Amygdala (tissue), 56 donors: ENCODE results near the gene RAD51B.
"Not testable (repeated sequence)": the region's sequence is repeated elsewhere in the genome, so short reads cannot be mapped to it uniquely, and the experiment has no call there.

Experiments used
- DNase-seq, 56 donors: peaks; one replicate each; lab custom pipeline; 2025; lab: John Stamatoyannopoulos, UW

Gene RAD51B

DNA sequence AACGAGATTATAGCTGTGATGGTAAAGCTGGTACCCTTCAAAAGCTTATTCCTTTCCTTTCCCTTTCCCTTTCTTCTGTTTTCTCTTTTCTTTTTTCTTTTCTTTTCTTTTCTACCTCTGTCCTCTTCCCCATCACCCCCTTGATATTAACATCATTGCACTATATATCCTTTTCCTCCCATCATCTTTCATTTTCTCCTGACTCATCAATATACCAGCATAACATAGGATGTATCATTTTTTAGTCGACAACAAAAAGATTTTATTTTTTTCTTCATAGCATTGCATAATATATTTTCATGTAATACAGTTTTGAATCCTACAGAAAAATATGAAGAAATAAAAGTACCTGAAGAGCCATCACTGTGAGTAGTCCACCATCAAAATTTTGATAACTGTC lies 230.6 kb downstream of the RAD51B start:
- no peak for DNase-seq

DNA sequence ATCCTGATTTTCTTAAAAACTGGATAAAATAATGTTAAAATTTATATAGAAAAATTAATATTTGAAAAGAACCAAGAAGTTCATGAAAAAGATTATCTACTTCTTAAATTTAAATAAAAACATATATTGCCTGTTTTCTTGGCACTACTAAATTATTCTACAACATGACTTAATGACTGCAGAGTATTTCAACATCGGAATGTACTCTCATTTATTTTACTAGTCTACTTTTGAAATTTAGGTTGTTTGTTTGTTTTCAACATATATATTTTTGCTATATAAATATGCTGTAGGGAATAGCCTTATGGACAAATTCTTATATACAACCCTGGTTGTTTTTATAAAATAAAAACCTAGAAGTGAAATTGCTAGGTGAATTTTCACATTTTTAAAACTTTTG lies 231.6 kb downstream of the RAD51B start:
- DNase-seq = no peak

DNA sequence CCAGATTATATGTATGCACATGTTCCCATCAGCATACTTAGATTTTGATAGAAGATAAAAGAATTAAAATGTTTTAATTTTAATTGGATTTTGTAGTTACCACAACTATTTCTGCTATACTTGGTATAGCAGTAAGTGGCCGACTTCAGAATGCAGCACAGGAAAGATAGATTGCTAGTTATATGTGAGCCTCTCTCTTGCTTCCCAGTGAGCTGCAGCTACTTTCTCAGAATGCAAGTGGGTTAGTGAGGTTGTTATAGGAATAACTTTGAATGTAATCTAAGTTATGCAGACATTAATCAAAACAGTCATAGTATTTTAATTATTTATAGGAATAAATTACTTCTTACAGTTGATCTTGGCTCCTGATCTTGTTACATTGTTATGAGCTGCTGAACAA lies 240.6 kb downstream of the RAD51B start:
- no peak for DNase-seq

DNA sequence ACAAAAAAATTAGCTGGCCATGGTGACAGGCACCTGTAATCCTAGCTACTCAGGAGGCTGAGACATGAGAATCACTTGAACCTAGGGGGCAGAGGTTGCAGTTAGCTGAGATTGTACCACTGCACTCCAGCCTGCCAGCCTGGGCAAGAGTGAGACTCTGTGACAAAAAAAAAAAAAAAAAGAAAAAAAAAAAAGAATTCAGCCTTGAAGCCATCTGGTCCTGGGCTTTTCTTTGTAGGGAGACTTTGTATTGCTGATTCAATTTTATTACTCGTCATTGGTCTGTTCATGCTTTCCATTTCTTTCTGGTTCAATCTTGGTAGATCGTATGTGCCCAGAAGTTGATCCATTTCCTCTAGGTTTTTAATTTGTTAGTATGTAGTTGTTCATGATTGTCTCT lies 243.1 kb downstream of the RAD51B start:
- no peak for DNase-seq

DNA sequence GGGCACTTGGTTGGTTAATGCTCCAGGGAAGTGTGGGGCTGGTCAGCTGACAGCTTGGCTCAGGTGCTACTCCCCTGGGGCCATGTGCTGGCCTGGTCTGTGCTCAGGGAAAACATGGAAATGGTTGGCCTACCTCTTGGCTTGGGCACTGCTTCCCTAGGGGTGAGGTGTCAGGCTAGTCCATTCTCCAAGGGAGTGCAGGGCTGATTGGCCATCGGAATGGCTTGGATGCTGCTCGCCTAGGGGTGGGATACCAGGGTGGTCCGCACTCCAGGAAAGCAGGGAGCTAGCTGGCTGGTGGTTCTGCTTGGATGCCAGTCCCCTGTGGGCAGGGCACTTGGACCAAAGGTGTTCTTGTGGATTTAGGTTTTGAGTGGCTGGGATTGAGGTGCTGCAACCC lies 245.7 kb downstream of the RAD51B start:
- DNase-seq = no peak

DNA sequence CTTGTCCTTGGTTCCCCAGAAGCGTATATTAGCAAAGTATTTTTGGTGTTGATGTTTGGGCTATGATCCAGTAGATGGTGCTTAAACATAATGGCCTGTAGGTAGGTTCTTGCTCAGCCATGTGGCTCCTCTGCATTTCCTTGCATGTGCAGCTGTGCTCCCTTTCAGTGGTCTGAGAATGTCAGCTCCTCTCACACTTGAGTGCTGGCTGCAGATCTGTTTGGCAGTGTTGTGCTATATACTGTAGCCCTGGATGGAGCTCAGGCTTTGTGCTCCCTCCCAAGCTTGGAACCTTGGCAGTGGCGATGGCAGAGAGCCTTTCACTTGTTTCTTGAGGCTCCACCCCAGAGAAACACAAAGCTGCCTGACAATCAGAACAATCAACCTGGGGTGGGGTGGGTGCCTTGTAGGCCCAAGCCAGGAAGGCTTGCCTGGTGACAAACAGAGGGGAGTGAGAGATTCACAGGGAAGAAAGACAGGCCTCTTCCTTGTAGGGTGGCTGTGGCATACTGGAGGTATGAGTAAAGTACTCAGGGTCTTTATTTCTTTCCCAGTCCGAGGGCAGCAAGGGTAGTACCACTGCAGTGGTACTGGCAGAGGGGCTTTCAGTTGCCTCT lies 255.3 kb downstream of the RAD51B start:
- no peak for DNase-seq

DNA sequence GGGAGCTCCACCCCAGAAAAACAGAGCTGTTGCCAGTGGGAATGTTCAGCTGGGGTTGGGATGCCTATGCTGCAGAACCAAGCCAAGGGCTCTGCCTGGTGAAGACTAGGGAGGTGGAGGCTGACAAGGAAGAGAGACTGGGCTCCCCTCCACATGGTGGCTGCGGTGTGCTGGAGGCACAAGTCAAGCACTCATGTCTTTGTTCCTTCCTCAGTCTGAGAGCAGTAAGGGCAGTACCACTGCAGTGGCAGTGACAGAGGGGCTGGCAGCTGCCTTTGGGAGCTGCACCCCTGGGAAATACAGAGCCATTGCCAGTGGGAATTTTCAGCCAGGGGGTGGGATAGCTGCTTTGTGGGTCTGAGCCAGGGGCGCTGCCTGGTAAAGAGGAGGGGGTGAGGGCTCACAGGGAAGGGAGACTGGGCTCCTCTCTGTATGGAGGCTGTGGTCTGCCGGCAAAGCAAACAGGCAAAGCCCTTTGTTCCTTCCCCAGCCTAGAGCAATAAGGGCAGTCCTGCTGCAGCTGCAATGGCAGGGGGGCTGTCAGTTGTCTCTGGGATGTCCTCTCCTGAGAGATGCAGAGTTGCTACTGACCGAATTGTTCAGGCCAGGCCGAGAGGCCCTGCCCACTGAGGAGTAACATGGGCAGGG lies 255.9 kb downstream of the RAD51B start:
- DNase-seq = no peak

DNA sequence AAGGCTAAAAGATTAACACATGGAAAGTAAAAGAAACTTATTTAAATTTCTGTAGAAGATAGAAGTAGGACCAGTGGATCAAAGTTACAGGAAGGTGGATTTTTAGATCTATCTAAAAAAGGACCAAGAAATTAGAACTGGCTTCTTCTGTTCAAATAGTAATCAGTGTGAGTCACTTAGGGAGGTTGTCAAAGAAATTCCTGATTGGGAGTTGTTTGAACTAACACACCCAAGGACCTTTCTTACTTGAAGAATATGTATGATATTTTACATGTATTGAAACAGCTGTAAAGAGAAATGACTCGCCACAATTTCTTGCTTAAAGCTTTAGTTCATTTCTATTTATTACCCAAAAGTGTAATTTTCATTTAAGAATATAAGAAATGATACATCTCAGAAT lies 256.9 kb downstream of the RAD51B start:
- no peak for DNase-seq

DNA sequence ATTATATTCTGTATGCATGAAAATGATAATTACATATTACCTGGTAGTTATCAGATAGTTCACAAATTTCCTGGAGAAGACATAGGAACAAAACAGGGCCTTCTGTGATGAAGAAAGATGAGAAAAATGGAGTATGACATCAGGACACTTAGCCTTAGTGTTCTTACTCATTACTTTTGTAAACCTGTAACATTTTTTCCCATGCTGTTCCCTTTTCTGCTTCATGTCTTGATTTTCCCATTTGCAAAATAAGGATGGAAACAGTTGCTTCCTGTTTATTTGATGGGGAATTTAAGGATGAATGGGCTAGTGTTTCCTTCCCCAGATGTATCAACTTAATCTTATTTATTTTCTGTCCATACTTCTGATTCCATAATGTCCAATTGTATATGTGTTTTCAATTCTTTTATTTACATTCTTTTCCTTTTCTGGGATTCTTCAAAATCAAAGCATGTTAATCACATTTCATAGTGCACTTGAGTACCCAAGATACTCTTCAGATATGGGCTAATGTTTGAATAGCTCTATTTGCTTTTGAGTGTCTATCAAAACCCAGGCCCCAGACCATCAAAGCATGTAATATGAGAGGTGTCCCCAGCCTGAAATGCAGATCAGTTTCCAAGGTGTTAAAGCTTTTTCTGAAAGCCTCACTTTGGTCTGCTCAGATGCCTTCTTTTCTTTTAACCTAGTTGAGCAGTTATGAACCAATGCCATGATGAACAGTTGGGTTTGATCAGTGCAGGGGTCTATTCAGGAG lies 260.5 kb downstream of the RAD51B start:
- DNase-seq = no peak

DNA sequence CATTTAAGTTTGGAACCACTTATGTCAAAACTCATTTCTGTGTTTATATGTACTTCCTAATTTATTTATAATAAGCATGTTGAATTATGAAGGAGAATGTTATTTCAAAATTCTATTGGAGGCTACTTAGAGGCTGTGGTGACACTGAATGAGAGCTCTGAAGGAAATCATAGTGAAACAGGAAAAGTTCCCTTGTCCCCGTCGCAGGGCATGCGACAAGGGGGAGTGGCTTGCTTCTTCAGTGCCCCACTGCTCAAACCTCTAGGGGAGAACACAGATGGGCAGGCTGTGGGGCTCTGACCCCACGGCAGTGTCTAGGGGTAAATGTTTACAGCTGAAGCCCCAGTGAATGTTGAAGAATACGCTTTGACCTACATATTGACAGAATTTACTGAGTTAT lies 261.9 kb downstream of the RAD51B start:
- no peak for DNase-seq

DNA sequence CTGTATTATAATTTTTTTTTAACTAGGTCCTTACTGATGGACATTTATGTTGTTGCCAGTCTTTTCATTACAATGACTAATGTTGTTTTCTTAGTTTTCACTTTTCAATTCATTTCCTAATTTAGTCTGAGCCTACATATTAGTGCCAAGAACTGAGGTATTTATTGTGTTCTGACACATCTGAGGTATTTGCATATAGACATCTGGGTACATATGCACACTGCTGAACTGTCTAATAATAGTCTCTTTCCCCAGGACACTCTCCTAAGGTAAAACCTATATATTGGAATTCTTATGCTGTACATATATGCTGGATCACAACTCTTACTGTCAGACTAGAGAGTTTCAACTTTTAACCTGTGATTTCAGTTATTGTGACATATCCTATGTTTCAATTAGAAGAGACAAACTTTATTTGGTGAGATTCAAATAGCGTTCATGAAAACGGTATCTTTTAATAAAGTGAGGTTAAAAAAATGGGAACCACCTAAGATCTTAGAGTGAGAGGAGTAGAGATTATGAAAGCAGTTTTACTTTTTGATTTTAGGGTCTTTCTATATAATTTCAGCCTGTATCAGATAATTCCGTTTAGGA lies 263.2 kb downstream of the RAD51B start:
- DNase-seq = no peak

DNA sequence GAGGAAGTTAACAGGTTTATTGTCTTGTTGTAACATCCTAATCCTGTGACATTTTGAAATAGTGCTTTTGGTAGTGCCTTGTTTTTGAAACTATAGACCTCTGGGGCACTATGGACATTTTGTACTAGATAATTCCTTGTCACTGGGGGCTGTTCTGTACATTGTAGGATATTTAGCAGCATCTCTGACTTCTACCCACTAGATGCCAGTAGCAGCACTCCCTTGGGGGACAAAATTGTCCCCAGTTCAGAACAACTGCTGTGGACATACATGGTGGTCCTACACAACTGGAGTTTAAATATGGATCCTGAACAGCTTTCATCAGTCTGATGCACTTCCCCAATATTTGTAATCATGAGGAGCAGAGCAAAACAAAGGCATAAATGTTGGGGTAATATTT lies 264.7 kb downstream of the RAD51B start:
- DNase-seq = no peak

DNA sequence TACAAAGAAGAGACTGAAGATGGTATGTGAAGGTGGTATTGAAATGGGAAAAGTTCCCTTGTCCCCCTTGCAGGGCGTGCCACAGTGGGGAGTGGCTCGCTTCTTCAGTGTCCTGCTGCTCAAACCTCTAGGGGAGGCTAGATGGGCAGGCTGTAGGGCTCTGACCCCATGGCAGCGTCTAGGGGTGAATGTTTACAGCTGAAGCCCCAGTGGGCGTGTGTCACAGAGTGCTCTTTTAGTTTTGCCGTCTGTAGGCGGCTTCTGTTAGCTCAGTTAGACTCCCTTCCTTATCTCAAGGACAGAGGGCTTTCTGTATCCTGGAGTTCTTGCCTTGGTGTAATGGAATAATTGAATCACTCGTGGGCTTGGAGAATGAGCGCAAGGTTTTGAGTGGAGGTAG lies 266.2 kb downstream of the RAD51B start:
- DNase-seq = no peak

DNA sequence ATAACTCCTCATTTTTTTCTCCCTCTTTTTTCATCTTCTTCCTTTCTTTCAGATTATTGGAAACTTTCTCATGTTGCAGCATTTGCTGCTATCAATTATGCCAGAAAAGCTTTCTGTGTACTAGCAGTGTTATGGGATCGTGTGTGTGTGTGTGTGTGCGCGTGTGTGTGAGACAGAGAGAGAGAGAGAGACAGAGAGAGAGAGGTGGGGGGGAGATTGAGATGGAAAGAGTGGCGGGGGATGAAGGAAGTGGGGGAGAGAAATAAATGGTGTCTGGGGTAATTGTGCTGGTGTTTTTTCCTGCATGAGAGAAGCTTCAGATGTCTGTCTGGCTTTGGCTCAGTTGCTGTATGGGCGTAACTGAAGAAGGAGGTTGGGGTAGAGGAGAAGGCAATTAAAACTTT lies 268.9 kb downstream of the RAD51B start:
- no peak for DNase-seq

DNA sequence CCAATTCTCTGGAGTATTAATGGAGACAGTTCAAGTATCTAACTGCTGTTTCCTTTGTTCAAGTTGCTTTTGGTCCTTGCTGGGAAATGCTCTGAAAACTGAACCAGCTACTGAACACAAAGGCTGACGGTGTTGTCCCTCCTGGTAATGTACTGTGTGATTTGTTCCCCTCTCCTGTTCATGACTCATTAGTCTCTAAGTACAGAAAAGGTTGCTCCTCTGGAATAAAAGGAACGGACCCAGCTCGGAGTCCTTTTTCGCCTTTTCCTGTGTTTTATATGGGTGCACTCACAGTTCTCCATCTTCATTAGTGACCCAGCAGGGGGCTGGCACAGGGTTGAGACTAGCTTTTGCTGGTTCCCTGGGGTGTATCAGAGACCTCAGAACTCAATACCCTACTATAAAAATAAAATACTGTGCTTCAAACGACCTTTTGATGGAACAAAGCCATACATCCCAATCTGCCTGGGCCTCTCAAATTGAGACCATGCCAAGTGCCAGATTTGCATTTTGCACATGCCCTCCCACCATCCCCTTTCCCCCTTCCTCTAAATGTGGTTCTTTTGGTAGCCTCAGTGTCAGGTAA lies 269.7 kb downstream of the RAD51B start:
- DNase-seq = no peak

DNA sequence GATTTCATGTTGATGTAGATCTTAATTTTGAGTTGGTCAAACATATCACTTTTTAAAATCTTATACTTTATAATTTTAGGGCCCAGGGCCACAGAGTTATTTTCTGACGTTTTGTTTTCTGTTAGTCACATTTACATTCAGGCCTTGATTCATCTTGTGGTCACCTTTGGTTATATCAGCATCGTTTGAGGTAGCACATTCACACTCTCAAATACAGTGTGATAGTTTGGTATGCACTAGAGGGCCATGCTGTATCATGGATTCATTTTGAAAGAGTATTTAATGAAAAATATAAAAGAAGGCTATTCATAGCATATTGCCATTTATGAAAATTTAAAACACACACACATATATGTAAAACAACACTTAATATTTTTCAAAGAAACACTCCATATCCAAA lies 274.6 kb downstream of the RAD51B start:
- no peak for DNase-seq

DNA sequence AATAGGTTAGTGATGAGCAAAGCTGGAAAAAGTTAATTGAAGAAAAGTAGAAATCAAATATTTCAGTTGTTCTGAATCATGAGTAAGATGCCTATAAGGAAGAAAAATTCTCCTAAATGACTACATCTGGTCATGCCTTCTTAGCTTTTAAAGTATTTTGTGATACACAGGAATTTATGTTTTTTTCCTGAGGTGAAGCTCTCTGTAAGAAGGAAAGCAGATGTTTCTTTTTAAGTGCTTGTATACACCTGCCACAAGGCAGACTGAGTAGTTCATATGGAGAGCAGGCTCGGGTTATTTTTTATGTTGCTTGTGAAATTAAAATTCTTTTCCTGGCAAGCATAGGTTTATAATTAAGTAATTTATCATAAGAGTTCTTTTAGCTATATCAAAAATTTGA lies 275.2 kb downstream of the RAD51B start:
- DNase-seq = no peak

DNA sequence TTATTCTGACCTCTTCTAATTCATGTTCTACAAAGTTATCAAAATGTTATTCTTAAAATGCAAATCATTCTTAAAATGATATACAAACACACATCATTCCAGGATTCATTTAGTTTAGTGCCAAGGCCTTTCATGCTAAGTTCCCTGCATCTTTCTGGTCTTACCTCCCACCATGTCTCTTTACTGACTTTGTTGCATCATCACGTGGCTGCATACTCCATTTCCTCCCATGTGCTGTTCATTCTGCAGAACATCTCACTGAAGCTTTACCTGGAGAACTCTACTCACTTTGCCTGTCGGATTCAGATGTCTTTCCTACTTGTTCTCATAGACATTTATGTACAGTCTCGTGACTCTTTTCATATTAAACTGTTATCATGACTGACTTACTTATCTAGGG lies 278.1 kb downstream of the RAD51B start:
- no peak for DNase-seq

DNA sequence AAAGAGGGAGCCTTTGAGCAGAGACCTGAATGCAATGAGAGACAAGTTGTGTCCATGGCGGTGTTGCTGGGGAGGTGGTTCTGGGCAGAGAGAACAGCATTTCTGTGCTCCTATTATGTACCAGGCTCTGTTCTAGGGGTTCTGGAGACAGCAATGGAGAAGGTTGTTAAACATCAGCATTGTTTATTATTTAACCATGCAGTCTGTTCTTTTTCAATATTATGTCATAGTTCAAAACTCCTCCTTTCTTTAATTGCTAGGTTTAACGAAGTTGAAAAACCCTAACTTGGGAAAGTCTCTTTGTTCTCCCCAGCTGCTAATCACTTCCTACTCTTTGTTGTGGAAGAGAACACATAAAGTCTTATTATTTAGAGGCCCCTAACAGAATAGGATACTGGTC lies 279.3 kb downstream of the RAD51B start:
- DNase-seq = no peak

DNA sequence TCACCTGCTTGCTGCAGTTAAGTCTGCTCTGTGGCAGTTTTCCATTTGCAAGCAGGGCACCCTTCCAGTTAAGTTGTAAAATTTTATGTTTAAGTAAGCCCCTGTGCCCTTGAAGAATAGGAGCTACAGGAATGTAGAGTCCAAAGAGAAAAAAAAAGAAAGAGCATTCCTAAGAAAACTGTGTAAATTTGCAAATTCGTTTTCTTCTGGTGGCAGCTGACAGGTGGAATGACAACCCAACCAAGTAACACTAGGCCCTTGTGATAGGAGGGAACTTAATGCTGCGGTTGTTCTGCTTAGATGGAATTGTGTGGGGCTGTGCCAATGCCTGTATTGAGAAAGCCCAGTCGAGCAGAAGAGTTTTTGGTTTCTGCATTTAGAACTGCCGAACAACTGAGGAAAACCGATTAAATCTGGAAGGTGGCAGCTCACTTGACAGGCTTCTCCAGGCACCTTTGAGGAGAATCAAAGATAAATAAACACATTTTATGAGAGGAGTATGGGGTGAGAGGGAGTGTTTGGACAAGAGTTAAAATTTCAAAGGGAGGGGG lies 280.0 kb downstream of the RAD51B start:
- DNase-seq = peak in 21 of 56 donors; percentile 2 to 63 (median 20)

DNA sequence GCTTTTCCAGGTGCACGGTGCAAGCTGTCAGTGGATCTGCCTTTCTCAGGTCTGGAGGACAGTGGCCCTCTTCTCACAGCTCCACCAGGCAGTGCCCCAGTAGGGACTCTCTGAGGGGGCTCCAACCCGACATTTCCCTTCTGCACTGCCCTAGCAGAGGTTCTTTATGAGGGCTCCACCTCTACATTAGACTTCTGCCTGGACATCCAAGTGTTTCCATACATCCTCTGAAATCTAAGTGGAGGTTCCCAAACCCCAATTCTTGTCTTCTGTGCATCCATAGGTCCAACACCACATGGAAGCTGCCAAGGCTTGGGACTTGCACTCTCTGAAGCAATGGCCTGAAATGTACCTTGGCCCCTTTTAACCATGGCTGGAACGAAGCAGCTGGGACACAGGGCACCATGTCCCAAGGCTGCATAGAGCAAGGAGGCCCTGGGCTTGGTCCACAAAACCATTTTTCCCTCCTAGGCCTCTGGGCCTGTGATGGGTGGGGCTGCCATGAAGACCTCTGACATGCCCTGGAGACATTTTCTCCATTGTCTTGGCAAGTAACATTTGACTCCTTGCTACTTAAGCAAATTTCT lies 282.2 kb downstream of the RAD51B start:
- not testable (repeated sequence) for DNase-seq
